Esophagus muscularis mucosa (tissue), 4 donors: Measurements from ENCODE around the gene GNAZ. TPM values are rescaled to one million over a fixed set of nuclear protein-coding genes. Genes with fewer than 3 reads are reported as not detected.

Source experiments
- DNase-seq: peaks from one replicate; pipeline ENCODE4 v3.0.0-alpha.2; 2017; ENCODE audit errors: extremely low spot score
- H3K27ac ChIP-seq, 4 donors: fragments of 200-600 bp; sonication (generic); replicated peaks in 1 of 4; 1 replicate in 3 of 4; 2 replicates in 1 of 4; pipeline ENCODE4 v1.5.1; 2016 to 2019; ENCODE audit warnings: mild to moderate bottlenecking in 1 of 4
- H3K27me3 ChIP-seq, 4 donors: fragments of 200-600 bp; sonication (generic); one replicate each; pipeline versions ENCODE4 v1.5.1 to v1.6.0; 2016 to 2019
- H3K36me3 ChIP-seq, 4 donors: fragments of 200-600 bp; sonication (generic); one replicate each; pipeline ENCODE4 v1.5.1; 2016 to 2019
- H3K4me1 ChIP-seq, 4 donors: fragments of 200-600 bp; sonication (generic); one replicate each; pipeline ENCODE4 v1.5.1; 2016 to 2019
- H3K4me3 ChIP-seq, 4 donors: fragments of 200-600 bp; sonication (generic); 1 replicate in 2 of 4; 2 replicates in 2 of 4; pipeline ENCODE4 v1.5.1; 2016 to 2019; ENCODE audit warnings: mild to moderate bottlenecking in 4 of 4, moderate library complexity in 1 of 4
- H3K9me3 ChIP-seq, 4 donors: fragments of 200-600 bp; sonication (generic); 1 replicate in 3 of 4; 2 replicates in 1 of 4; pipeline ENCODE4 v1.5.1; 2016 to 2019
- CTCF ChIP-seq, 3 experiments: fragments of 200-600 bp in 2 of 3; fragments of 450-650 bp in 1 of 3; sonication (generic) in 2 of 3; IDR thresholded peaks; one replicate each; pipeline ENCODE4 v1.5.1; 2017 to 2019; ENCODE audit warnings: antibody characterized with exemption in 3 of 3, mild to moderate bottlenecking in 2 of 3, moderate library complexity in 1 of 3
- EP300 ChIP-seq: sonication (generic); formaldehyde crosslinking; IDR thresholded peaks from one replicate; pipeline ENCODE4 v1.6.1; 2017; ENCODE audit warnings: antibody characterized with exemption
- POLR2A ChIP-seq: fragments of 450-650 bp; IDR thresholded peaks from one replicate; pipeline ENCODE4 v1.6.1; 2017; ENCODE audit warnings: antibody characterized with exemption, moderate library complexity, mild to moderate bottlenecking, low read depth
- POLR2AphosphoS5 ChIP-seq, 2 donors: sonication (generic); formaldehyde crosslinking; IDR thresholded peaks; one replicate each; pipeline ENCODE4 v1.6.1; 2017; ENCODE audit warnings: antibody characterized with exemption in 2 of 2
- WGBS: methylation state at CpG from one replicate; pipeline ENCODE4 v1.1.5; 2018; 5-methylcytosine and 5-hydroxymethylcytosine counted together
- intact Hi-C: fragments of 100-400 bp; cut with DNase I; formaldehyde crosslinking; loops from one replicate; pipeline ENCODE4 v1.15.1; 2023
- total RNA-seq, 4 donors: library from RNA; depleted of rRNA; stranded (reverse); fragments of >200 nt; gene quantifications; one replicate each; pipeline versions ENCODE4 v1.1.0 to v1.2.1, GENCODE V29; 2016

The GNAZ gene
- total RNA-seq, 4 donors from 2014 or later = 51.7 to 79.5 (median 64.6) TPM

GRCh38 chr22:23126165-23127054 lies 56.1 kb downstream of the GNAZ start:
- Histone ChIP-seq H3K27ac (no peak overlapping the region), H3K4me1 (peaks cover 5 to 19% (median 7%) of the 10 kb centered on the region in 4 donors), H3K27me3 (no peaks in the 10 kb centered on the region), H3K36me3 (peaks cover 0 to 14% (median 4%) of the 10 kb centered on the region in 4 donors), H3K9me3 (no peaks in the 10 kb centered on the region), H3K4me3 (no peak overlapping the region)
- WGBS = 88% methylated on average over 10 of the region's 14 CpGs
- no peak for TF ChIP-seq POLR2A
- no peak for TF ChIP-seq CTCF (IDR thresholded peaks at IDR 0.05)
- TF ChIP-seq EP300 = no peak
- TF ChIP-seq POLR2AphosphoS5 (IDR thresholded peaks at IDR 0.05) = no peak
- DNase-seq = no peak
- intact Hi-C loops = no loop called here

GRCh38 chr22:23127055-23127756 lies 56.9 kb downstream of the GNAZ start:
- no peak for DNase-seq
- intact Hi-C loops = no loop called here
- Histone ChIP-seq H3K27ac (no peak overlapping the region), H3K27me3 (no peaks in the 10 kb centered on the region), H3K9me3 (no peaks in the 10 kb centered on the region), H3K36me3 (peaks cover 0 to 14% (median 4%) of the 10 kb centered on the region in 4 donors), H3K4me1 (peaks cover 5 to 19% (median 7%) of the 10 kb centered on the region in 4 donors), H3K4me3 (no peak overlapping the region)
- 85% methylated on average over 6 of the region's 7 CpGs for WGBS
- TF ChIP-seq POLR2AphosphoS5 (IDR thresholded peaks at IDR 0.05) = no peak
- no peak for TF ChIP-seq CTCF (IDR thresholded peaks at IDR 0.05)
- TF ChIP-seq EP300 = no peak
- TF ChIP-seq POLR2A = no peak

GRCh38 chr22:23127788-23128187 lies 57.5 kb downstream of the GNAZ start:
- H3K4me3 ChIP-seq = no peak overlapping the region
- peaks cover 5 to 19% (median 7%) of the 10 kb centered on the region in 4 donors for H3K4me1 ChIP-seq
- intact Hi-C loops = loop anchor here (1.0 kb wide), 1 partner anchor 168 kb away; no protein-coding TSS in a partner anchor
- no peak for DNase-seq
- 69% methylated on average over 9 of the region's 9 CpGs for WGBS
- H3K27me3 ChIP-seq = no peaks in the 10 kb centered on the region
- no peaks in the 10 kb centered on the region for H3K9me3 ChIP-seq
- H3K27ac ChIP-seq = no peak overlapping the region
- TF ChIP-seq POLR2A (no peak), POLR2AphosphoS5 (IDR thresholded peaks at IDR 0.05) (no peak), CTCF (IDR thresholded peaks at IDR 0.05) (no peak), EP300 (no peak)
- peaks cover 0 to 12% (median 4%) of the 10 kb centered on the region in 4 donors for H3K36me3 ChIP-seq

- Histone ChIP-seq H3K27ac (no peak overlapping the region), H3K4me1 (peaks cover 5 to 19% (median 7%) of the 10 kb centered on the region in 4 donors), H3K27me3 (no peaks in the 10 kb centered on the region), H3K36me3 (peaks cover 0 to 5% (median 2%) of the 10 kb centered on the region in 4 donors), H3K4me3 (no peak overlapping the region), H3K9me3 (no peaks in the 10 kb centered on the region)
- intact Hi-C loops = loop anchor here (1.0 kb wide), 1 partner anchor 169 kb away; no protein-coding TSS in a partner anchor
- no peak for TF ChIP-seq POLR2A
- peak; percentile 73 to 86 (median 83) for TF ChIP-seq CTCF (IDR thresholded peaks at IDR 0.05)
- TF ChIP-seq EP300 = no peak
- peak in 1 of 2 donors; percentile 26 for TF ChIP-seq POLR2AphosphoS5 (IDR thresholded peaks at IDR 0.05)
- 24% methylated on average over 12 of the region's 14 CpGs for WGBS
- no peak for DNase-seq
These were observed 58.2 kb downstream of the GNAZ start for GRCh38 chr22:23128269-23129108.
